Cortex of kidney (tissue), 1 donor: ENCODE measurements around the gene BMP7.

ENCODE experiments used
- DNase-seq: peaks from one replicate; lab custom pipeline; 2025; lab: John Stamatoyannopoulos, UW

The BMP7 gene

DNA sequence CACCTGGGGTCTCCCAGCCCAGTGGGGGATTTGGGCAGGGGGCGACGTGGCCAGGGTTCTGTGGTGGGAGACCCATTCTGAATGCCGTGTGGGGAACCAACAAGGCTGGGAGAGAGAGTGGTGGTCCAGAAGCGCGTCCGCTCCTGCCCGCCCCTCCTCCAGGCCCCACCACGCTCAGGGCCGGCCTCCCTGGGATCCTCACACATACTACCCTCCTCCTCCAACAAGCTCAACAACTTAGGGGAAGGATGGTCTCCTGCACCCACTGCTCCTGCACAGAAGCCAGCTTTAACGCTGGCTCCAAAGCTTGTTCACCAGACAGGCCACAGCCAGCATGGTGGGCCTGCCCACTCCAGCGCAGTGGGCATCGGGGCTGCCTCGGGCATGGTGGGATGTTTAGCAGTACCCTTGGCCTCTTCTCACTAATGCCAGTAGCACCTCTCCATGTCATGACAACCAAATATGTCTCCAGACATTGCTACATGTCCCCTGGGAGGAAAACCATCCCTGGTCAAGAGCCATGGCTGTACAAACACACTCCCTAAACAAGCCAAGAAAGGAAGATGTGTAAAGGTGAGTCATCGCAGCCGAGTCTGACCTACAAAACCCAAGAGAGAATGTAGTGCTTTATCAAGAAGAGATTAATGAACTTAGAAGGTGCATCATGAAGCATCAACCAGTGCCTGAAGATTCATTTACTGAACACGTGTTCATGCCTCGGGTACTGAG is 75.7 kb downstream of the BMP7 start:
- no peak for DNase-seq

DNA sequence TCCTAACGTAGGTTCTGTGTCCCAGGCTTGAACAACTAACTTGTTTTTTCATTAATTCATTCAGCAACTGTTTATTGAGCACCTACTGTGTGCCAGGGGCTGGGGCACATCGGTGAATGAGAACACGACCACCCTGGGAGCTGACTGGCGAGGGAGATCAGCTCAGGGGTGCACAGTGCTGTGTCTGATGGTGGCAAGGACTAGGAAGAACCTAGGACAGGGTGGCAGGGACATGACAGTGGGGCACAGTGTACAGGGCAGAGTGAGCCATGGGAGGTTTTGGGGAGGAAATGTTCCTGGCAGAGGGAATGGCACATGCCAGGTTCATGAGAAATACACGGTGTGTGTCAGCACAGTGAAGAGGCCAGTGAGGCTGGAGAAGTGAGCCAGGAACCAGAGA is 76.7 kb downstream of the BMP7 start:
- DNase-seq = no peak

DNA sequence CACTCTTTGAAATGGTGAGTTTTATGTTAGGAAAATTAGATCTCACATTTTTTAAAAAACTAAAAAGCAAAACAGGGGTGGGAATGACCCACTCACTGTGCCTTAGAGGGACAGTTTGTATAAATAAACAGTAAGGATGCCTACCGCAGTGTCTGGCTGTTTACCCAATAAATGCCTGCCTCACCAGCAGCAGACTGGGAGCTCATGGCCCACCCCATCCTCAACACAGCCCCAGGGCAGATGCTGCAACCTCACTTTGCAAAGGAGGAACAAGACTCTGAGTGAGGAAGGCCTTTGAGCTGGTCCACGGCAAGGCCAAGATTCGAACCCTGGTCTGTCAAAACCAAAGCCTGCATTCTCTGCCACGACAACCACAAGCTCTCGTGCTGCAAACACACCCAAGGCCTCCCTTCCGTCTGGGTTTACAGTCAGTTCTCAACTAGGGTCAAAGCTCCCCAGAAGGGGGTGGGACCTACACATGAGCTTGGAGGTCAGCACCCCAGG is 77.8 kb downstream of the BMP7 start:
- no peak for DNase-seq

DNA sequence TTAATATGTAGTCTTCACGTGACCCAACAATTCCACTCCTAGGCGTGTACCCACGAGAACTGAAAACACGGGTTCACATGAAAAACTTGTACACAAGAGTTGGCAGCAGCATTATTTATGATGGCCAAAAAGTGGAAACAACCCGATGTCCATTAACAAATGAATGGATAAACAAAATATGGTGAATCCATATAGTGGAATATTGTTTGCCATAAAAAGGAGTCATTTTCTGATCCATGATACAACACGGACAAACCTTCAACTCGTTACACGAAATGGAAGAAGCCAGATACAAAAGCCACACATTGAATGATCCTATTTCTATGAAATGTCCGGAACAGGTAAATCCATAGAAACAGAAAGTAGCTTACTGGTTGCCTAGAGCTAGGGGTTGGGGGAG is 78.4 kb downstream of the BMP7 start:
- no peak for DNase-seq

DNA sequence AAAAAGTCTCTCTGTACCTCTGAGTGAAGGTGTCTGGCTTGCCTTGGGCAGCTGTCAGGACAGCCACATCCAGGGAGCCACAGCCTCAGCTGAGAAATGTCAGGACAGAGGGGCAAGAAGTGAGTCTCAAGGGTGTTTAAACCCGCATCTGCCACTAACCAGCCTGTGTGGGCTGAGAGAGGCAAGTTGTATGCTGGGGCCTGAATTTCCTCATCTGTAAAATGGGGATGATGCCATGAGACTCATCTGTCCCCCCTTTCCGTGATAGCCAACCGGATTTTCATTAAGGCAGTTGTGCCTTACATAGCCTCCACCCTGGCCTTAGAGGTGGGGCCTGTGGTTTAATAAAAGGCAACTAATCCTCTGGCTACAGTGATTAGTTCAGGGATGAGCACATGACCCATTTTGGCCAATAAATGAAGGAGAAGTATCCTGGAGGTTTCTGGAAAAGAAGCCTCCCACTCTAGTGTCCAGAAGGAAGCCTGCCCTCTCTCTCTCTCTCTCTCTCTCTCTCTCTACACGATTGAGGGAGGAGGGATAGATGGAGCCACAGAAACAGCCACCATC is 79.3 kb downstream of the BMP7 start:
- no peak for DNase-seq

DNA sequence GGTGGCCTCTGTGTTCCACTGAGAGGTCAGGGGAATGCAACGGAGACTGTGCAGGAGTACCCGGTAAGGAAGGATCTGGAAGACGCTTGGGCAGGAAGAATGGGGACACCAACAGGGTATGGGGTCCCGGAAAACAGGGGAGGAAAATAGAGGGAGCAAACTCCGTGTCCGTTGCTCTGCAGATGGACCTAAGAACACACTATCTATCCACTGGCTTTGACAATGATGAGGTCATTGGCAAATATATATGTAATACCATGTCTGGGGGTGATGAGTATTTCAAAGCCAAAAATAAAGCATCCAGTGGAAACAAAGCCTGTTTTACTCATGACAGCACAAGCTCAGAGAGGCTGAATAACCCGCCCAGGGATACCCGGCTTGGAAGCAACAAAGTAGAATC is 80.2 kb downstream of the BMP7 start:
- DNase-seq = no peak

DNA sequence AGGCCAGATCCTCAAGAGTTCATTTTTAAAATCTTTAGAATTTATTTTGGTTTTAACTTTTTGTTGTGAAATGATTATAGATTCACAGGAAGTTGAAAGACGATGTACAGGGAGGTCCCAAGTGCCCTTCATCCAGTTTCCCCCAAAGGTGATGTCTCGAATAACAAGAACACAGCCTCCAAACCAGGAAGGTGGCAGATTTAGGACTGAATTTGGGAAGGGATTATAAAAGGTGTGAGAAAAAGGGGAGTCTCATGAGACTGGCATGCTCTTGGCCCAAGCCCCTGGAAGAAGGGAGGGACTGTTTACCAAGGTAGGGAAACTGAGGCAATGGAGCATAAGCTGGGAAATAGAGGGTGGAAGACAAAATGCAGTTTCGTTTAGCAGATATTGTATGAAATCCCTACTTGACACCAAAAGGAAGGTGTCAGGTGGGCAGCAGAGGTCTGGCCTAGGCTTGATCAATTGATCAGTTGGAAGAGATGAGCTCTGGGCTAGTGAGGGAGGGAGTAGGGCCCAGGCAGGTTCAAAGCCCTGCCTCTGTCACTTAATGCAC is 81.2 kb downstream of the BMP7 start:
- no peak for DNase-seq

DNA sequence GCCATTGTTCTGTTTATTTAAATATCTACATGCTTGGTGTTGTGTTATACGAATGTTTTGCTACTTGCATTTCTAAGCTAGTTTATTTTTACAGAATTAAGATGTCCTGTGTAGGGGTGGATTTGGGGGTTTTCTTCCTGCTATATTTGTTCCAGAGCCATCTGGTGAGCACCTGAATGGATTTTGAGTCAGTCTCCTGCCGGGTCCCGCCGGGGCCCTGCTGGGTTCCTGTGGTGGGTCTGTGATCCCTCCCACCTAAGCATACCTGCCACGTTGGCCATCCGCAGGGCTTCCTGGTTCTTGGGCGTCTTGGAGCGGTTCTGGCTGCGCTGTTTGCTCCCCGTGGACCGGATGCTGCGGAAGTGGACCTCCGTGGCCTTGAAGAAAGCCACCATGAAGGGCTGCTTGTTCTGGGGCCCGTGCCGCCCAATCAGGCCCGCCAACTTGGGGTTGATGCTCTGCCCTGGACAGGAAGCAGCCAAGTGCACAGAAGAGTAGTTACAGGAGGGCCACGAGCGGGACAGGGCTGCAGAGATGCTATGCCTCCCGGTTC is 82.9 kb downstream of the BMP7 start:
- no peak for DNase-seq

DNA sequence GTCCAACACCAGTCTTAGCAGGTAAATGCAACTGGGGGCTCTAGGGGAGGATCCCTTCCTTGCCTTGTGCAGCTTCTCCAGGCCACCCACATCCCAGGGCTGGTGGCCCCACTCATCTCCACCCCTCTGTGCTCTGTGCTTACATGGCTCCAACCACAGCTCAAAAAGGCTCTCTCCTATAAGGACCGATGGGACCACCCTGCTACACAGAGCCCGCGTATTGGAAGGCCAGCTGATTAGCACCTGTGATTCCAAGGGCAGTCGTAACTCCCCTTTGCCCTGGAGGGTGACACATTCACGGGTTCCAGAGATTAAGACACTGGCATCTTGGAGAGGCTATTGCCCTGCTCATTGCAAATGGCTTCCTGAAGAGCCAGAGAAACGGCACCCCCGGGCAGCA is 84.8 kb downstream of the BMP7 start:
- DNase-seq = no peak

DNA sequence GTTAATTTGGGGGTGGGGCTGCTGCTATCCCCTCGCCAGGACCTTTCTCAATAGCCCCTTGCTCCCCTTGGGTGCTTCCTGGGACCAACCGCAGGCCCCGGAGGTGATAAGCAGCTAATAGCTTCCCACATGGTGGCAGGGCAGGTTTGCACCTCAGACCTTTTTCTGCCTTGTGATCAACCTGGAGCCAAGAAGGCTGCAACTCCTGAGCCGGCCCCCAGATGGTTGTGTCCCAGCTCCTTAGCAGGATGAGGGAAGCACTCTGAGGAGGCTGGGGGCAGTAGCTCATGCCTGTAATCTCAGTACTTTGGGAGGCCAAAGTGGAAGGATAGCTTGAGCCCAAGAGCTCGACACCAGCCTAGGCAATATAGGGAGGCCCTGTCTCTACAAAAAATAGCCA is 85.5 kb downstream of the BMP7 start:
- DNase-seq = no peak

DNA sequence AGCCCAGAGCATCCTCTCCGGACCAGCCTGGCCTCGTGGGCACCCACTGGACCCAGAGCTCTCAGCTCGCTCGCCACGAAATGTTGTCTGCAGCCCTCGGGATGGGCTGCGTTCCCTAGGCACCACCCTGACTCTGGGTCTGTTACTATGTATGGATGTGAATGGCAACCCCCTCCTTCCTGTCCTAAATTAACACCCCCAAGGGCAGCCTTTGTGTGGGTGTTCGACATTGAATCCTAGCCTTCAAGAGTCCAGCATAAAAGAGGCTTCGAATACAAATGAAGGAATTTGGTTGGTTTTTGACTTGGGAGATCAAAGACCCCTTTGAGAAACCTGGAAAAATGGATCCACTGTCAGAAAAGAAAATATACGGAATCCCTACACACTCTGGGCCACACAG is 86.1 kb downstream of the BMP7 start:
- DNase-seq = no peak

DNA sequence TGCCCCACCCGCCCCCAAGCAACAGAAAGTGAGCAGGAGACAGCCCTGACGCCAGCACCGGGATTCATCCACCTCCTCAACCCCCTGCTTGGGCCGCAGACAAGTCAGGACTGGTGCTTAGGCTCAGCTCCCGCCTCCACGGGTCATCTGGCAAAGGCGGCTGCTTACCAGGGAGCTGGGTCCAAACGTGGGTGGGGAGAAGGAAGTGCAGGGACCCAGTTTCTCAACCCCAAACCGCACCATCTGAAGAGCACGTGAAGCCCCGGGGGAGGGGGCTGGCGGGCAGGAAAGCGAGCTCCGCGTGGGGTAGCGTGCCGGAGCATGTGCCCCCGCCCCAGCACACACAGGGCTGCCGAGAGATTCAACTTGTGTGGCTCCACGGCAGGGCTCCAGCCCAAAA is 87.2 kb downstream of the BMP7 start:
- no peak for DNase-seq

DNA sequence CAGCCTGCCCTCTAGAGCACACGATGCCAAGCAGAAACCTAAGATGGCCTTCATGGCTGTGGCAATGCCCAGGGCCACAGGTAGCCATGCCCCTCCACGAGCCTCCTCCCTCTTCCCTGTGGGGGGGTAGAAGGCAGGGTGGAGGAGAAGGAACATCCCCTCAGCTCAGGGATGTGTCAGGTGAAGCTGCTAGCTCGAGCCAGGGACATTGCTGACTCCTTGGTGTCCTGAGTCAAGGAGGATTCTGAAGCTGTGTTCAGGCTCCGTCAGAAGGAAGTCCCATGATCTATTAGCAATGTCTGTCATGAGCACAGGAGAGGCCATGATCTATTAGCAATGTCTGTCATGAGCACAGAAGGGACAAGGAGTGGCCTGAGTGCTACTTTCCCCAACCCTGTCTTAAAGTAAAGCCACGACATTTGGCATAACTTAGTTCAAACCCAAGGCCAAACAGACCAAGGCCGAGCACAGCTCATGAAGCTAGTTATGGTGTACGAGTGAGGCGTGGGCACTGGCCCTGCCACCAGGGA is 87.8 kb downstream of the BMP7 start:
- no peak for DNase-seq

DNA sequence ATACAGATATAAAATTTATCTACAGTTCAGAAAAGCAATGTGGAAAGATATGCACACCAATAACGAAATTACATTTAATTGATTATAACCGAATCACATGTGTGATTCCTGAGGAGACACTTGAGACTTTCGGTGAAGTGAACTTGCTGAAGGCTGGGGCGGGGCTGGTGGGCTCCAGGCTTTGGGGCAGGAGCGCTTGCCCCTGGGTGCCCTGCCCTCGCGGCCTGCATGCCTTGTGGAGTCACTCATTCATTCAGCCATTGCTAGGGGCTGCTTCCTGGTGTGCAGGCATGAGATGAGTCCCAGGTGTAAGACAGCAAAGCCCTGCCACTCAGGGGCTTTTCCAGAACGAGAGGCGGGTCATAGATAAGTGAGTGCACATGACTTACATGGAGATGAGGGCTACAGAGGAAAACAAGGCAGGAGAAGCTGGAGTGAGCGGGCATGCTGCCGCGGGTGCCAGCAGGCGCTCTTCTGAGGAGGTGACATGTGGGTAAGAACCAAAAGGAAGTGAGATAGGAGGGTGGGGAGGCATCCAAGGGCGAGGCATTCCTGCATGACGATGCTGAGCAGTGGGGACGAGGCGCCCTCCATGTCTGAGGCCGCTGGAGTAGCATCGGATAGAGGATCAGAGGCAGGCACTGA is 88.7 kb downstream of the BMP7 start:
- DNase-seq = no peak

DNA sequence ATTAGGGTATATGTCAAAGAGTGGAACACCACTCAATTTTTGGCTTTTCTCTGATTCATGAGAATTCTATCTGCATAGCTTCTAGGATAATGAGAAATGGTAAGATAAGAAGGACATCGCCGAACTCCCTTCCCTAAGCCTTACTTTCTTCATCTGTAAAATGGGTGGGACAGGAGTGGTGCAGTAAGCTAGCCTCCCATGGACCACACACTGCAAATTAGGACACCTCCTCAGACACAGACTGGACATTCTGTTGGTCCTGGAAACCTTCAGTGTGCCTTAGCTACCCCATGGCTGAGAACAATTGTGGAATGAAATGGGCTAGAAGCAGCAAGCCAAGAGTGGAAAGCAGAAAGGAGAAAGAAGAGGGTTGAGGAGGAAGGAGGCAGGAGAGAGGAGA is 89.6 kb downstream of the BMP7 start:
- no peak for DNase-seq

DNA sequence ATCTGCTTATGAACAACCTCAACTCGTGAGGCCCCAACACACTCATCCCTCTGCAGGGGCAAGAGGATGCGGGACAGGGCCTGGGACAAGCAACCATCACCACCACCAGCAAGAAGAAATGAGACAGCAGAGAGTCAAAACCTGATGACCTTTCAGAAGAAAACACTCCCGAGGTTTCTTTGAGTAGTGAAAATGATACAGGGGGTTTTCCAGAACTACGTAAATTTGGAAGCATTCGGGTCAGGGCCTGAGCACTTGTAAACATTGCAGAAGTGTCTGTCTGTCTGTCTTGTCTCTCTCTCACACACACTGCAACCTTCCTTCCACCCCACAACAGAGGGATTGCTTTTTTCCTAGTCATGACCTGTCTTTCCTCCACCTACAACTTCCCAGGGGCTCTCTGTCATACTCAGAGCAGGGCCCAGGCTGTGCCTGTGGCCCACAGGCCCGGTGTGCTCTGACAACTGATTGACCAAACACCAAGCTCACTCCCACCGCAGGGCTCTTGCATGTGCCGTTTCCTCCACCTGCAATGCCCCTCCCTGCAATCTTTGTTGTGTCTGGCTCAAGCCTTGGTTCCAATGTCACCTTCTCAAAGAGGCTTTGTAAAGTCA is 90.9 kb downstream of the BMP7 start:
- no peak for DNase-seq

DNA sequence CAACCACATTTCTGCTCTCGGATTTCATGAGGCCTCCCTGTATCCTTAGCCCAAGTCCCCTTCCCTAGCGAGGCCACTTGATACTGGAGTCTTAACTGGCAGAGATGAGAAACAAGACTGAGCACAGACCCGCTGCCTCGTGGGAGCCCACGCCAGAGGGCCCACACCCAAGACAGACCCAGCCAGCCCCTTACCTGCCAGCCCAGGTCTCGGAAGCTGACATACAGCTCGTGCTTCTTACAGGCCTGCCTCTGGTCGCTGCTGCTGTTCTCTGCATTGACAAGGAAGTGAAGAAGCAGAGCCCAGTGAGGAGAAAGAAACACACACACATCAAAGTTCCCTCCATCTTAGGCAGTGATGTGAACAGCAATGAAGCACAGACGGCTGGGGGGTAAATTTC is 91.7 kb downstream of the BMP7 start:
- no peak for DNase-seq

DNA sequence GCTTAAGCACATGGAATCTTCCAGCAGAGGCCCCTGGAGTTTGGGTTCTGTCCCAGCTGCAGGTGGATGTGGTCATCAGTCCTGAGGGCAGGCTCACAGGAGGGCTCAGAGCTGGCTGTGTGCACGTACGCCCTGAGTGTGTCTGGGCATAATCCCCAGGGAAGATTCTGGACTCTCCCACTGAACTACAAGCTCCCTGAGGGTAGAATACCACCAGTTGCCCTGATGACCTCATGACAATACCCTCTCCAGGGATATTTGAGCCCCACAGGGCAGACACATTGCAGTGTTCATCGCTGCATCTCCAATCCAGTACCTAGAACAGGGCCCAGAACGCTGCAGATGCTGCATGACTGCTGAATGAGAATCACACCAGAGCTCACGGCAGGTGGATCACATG is 92.5 kb downstream of the BMP7 start:
- DNase-seq = no peak

DNA sequence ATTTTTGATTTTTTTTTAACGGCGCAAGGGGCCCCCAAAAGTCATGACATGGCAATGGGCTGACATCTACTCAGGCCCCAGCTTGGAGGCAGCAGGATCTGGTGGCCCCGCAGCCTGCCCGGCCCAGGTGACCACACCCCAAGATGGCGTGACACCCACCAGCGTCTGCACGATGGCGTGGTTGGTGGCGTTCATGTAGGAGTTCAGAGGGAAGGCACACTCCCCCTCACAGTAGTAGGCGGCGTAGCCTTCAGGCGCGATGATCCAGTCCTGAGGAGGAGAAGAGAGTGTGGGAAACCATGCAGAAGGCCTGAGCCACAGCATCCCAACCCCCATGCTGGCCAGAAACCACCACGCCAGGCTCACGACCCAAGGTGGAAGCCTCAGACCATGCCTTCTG is 93.4 kb downstream of the BMP7 start:
- DNase-seq = no peak

DNA sequence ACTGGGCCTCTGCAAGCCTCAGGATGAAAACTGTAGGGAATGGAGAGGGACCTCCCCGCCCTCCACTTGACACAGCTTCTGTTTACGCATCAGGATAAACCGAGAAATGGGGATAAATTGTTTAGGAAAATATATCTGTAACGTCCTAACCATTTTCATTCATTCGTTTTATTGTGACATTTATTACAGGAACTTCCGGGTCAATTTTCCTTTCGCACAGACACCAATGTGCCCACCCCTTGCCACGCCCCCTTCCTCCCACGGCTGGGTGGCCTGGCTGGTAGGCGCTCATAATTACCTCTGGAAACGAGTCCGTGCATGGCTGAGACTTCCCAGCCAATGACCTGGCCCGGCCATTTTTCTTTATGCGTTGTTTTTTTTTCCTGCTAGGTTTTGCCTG is 96.1 kb downstream of the BMP7 start:
- DNase-seq = no peak

DNA sequence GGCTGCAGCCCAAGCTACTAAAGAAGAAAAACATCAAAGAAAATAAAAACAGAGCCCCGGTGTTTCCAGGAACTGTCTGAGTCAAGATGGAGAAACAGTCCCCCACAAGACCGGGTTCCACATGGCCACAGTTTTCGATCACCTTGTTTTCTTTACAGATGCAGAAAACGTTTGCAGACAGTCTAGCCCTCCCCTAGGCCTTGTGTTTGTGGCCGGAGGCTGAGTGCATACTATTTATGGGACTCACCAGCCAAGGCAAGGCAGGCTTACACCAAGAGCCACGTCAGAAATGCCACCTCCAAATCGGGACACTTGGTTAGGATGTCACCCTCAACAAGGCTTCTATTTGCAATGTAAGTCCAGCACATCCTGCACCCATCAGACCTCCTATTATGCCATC is 97.3 kb downstream of the BMP7 start:
- no peak for DNase-seq
